CD4-positive, alpha-beta memory T cell (primary cell): ENCODE results near the gene SEC16A. TPM values are rescaled to one million over a fixed set of nuclear protein-coding genes. Genes with fewer than 3 reads are reported as not detected.

ENCODE experiments used
- CTCF ChIA-PET: fragments of 350-600 bp; sonication (Branson Sonifier 250); formaldehyde crosslinking; loops from one replicate; lab custom pipeline; 2021; ENCODE audit warnings: inconsistent platforms; ENCODE audit not compliant: partially characterized antibody; lab: Charles Lee
- POLR2A ChIA-PET: fragments of 350-600 bp; sonication (Branson Sonifier 250); formaldehyde crosslinking; loops from one replicate; lab custom pipeline; 2021; ENCODE audit not compliant: partially characterized antibody; lab: Charles Lee
- DNase-seq, 5 donors: peaks; one replicate each; pipeline versions ENCODE4 v3.0.0 to v3.0.0-alpha.2; 2020 to 2022; ENCODE audit warnings: mixed read lengths in 1 of 5
- H3K27ac ChIP-seq: one replicate; pipeline ENCODE4 v1.7.0; 2013; ENCODE audit warnings: low read depth, low read length
- H3K27me3 ChIP-seq: 2 replicates; pipeline ENCODE4 v1.7.0; 2013; ENCODE audit warnings: mild to moderate bottlenecking, low read length, moderate library complexity; ENCODE audit not compliant: insufficient read depth
- H3K36me3 ChIP-seq: 2 replicates; pipeline ENCODE4 v1.7.0; 2013; ENCODE audit warnings: mild to moderate bottlenecking, low read length, moderate library complexity; ENCODE audit not compliant: insufficient read depth
- H3K4me1 ChIP-seq: 2 replicates; pipeline ENCODE4 v1.7.0; 2013; ENCODE audit warnings: mild to moderate bottlenecking, low read length, moderate library complexity; ENCODE audit not compliant: insufficient read depth
- H3K4me3 ChIP-seq, 2 donors: one replicate each; pipeline ENCODE4 v1.7.0; 2013; ENCODE audit warnings: low read length in 2 of 2, mild to moderate bottlenecking in 1 of 2
- H3K9me3 ChIP-seq, 2 donors: one replicate each; pipeline ENCODE4 v1.7.0; 2013; ENCODE audit warnings: low read length in 2 of 2, control low read depth in 1 of 2; ENCODE audit not compliant: control insufficient read depth in 1 of 2
- H3K27ac Mint-ChIP-seq, 7 donors: one replicate each; pipeline ENCODE4 v1.8.0; 2020 to 2021; ENCODE audit warnings: mixed read lengths in 7 of 7, mild to moderate bottlenecking in 6 of 7, inconsistent platforms in 3 of 7, moderate library complexity in 3 of 7
- H3K27me3 Mint-ChIP-seq, 2 donors: one replicate each; pipeline ENCODE4 v1.8.0; 2020 to 2021; ENCODE audit warnings: mixed read lengths in 2 of 2
- H3K36me3 Mint-ChIP-seq, 2 donors: one replicate each; pipeline ENCODE4 v1.8.0; 2020 to 2021; ENCODE audit warnings: mixed read lengths in 2 of 2, inconsistent platforms in 1 of 2, mild to moderate bottlenecking in 1 of 2
- H3K4me1 Mint-ChIP-seq, 4 donors: one replicate each; pipeline ENCODE4 v1.8.0; 2020 to 2021; ENCODE audit warnings: mixed read lengths in 4 of 4, mild to moderate bottlenecking in 1 of 4
- H3K4me3 Mint-ChIP-seq, 8 donors: one replicate each; pipeline ENCODE4 v1.8.0; 2020 to 2021; ENCODE audit warnings: mixed read lengths in 8 of 8, mild to moderate bottlenecking in 7 of 8, moderate library complexity in 6 of 8, inconsistent platforms in 3 of 8
- H3K9me3 Mint-ChIP-seq, 8 donors: one replicate each; pipeline ENCODE4 v1.8.0; 2020 to 2021; ENCODE audit warnings: mixed read lengths in 8 of 8, mild to moderate bottlenecking in 5 of 8, inconsistent platforms in 3 of 8, moderate library complexity in 1 of 8
- intact Hi-C: fragments of 100-400 bp; cut with micrococcal nuclease; formaldehyde crosslinking; loops from one replicate; pipeline ENCODE4 v1.15.1; 2023
- polyA plus RNA-seq, 2 donors: library from polyadenylated mRNA; unstranded; fragments of 300-500 nt; fragmentation: Illumina TruSeq; gene quantifications; one replicate each; pipeline ENCODE4 v1.2.3, GENCODE V29; 2021
- total RNA-seq, 2 experiments: library from RNA; stranded (reverse); gene quantifications; one replicate each; pipeline ENCODE4 v1.2.3, GENCODE V29; 2021

Gene SEC16A
- total and polyA plus RNA-seq, 4 experiments from 2014 or later = 6.6 to 87.7 (median 61.1) TPM

GRCh38 chr9:136517012-136517743, 34.3 kb upstream of the SEC16A start:
- no peak for DNase-seq
- H3K36me3 ChIP-seq = peaks cover 22% of the 10 kb centered on the region
- H3K4me1 ChIP-seq = no peaks in the 10 kb centered on the region
- H3K9me3 Mint-ChIP-seq = no peaks in the 10 kb centered on the region
- no peaks in the 10 kb centered on the region for H3K27me3 Mint-ChIP-seq
- intact Hi-C loops = no loop called here
- no peaks in the 10 kb centered on the region for H3K27me3 ChIP-seq
- no peaks in the 10 kb centered on the region for H3K4me1 Mint-ChIP-seq
- H3K36me3 Mint-ChIP-seq = peaks cover 0 to 15% of the 10 kb centered on the region in 2 donors
- H3K4me3 ChIP-seq = no peak overlapping the region
- no peaks in the 10 kb centered on the region for H3K9me3 ChIP-seq
- no peak overlapping the region for H3K4me3 Mint-ChIP-seq
- no peak overlapping the region for H3K27ac ChIP-seq
- ChIA-PET POLR2A (no interaction called here), CTCF (no interaction called here)
- no peak overlapping the region for H3K27ac Mint-ChIP-seq

GRCh38 chr9:136516191-136516654, 33.4 kb upstream of the SEC16A start:
- H3K9me3 ChIP-seq = no peaks in the 10 kb centered on the region
- ChIA-PET POLR2A (no interaction called here), CTCF (no interaction called here)
- H3K4me3 Mint-ChIP-seq = no peak overlapping the region
- H3K4me3 ChIP-seq = no peak overlapping the region
- H3K4me1 ChIP-seq = no peaks in the 10 kb centered on the region
- H3K27me3 Mint-ChIP-seq = no peaks in the 10 kb centered on the region
- peaks cover 0 to 15% of the 10 kb centered on the region in 2 donors for H3K36me3 Mint-ChIP-seq
- no peak for DNase-seq
- H3K36me3 ChIP-seq = peaks cover 22% of the 10 kb centered on the region
- H3K27me3 ChIP-seq = no peaks in the 10 kb centered on the region
- intact Hi-C loops = no loop called here
- H3K4me1 Mint-ChIP-seq = no peaks in the 10 kb centered on the region
- no peaks in the 10 kb centered on the region for H3K9me3 Mint-ChIP-seq
- H3K27ac Mint-ChIP-seq = no peak overlapping the region
- H3K27ac ChIP-seq = no peak overlapping the region

- H3K27ac ChIP-seq = no peak overlapping the region
- no peaks in the 10 kb centered on the region for H3K4me1 ChIP-seq
- peaks cover 22% of the 10 kb centered on the region for H3K36me3 ChIP-seq
- no peak for DNase-seq
- ChIA-PET POLR2A (no interaction called here), CTCF (no interaction called here)
- no peak overlapping the region for H3K27ac Mint-ChIP-seq
- H3K36me3 Mint-ChIP-seq = peaks cover 0 to 18% of the 10 kb centered on the region in 2 donors
- H3K27me3 Mint-ChIP-seq = no peaks in the 10 kb centered on the region
- H3K9me3 ChIP-seq = no peaks in the 10 kb centered on the region
- no peak overlapping the region for H3K4me3 ChIP-seq
- no peaks in the 10 kb centered on the region for H3K4me1 Mint-ChIP-seq
- no peaks in the 10 kb centered on the region for H3K27me3 ChIP-seq
- H3K9me3 Mint-ChIP-seq = no peaks in the 10 kb centered on the region
- intact Hi-C loops = no loop called here
- H3K4me3 Mint-ChIP-seq = no peak overlapping the region
Measured at GRCh38 chr9:136515276-136515675, 32.4 kb upstream of the SEC16A start.

- Histone ChIP-seq H3K36me3 (peaks cover 32% of the 10 kb centered on the region), H3K4me1 (no peaks in the 10 kb centered on the region), H3K27me3 (no peaks in the 10 kb centered on the region), H3K4me3 (no peak overlapping the region), H3K9me3 (no peaks in the 10 kb centered on the region), H3K27ac (no peak overlapping the region)
- DNase-seq = no peak
- H3K27me3 Mint-ChIP-seq = no peaks in the 10 kb centered on the region
- CTCF ChIA-PET = no interaction called here
- POLR2A ChIA-PET = no interaction called here
- no peaks in the 10 kb centered on the region for H3K9me3 Mint-ChIP-seq
- H3K4me1 Mint-ChIP-seq = no peaks in the 10 kb centered on the region
- intact Hi-C loops = no loop called here
- H3K27ac Mint-ChIP-seq = no peak overlapping the region
- H3K36me3 Mint-ChIP-seq = peaks cover 0 to 18% of the 10 kb centered on the region in 2 donors
- no peak overlapping the region for H3K4me3 Mint-ChIP-seq
Measured at GRCh38 chr9:136514022-136514714, 31.3 kb upstream of the SEC16A start.

GRCh38 chr9:136513191-136513590, 30.4 kb upstream of the SEC16A start:
- Mint-ChIP-seq H3K4me3 (no peak overlapping the region), H3K27ac (no peak overlapping the region), H3K27me3 (no peaks in the 10 kb centered on the region), H3K9me3 (no peaks in the 10 kb centered on the region), H3K36me3 (peaks cover 0 to 15% of the 10 kb centered on the region in 2 donors), H3K4me1 (no peaks in the 10 kb centered on the region)
- Histone ChIP-seq H3K9me3 (no peaks in the 10 kb centered on the region), H3K4me3 (no peak overlapping the region), H3K27me3 (no peaks in the 10 kb centered on the region), H3K27ac (no peak overlapping the region), H3K36me3 (peaks cover 34% of the 10 kb centered on the region), H3K4me1 (no peaks in the 10 kb centered on the region)
- intact Hi-C loops = no loop called here
- ChIA-PET POLR2A (no interaction called here), CTCF (no interaction called here)
- no peak for DNase-seq

GRCh38 chr9:136512651-136513071, 29.8 kb upstream of the SEC16A start:
- Mint-ChIP-seq H3K9me3 (no peaks in the 10 kb centered on the region), H3K27me3 (no peaks in the 10 kb centered on the region), H3K4me1 (no peaks in the 10 kb centered on the region), H3K36me3 (peaks cover 0 to 19% of the 10 kb centered on the region in 2 donors), H3K4me3 (no peak overlapping the region), H3K27ac (peak overlapping the region in 1 of 7 donors; percentile 35)
- no peak overlapping the region for H3K4me3 ChIP-seq
- POLR2A ChIA-PET = no interaction called here
- intact Hi-C loops = no loop called here
- no peaks in the 10 kb centered on the region for H3K27me3 ChIP-seq
- H3K9me3 ChIP-seq = no peaks in the 10 kb centered on the region
- H3K4me1 ChIP-seq = no peaks in the 10 kb centered on the region
- H3K27ac ChIP-seq = no peak overlapping the region
- CTCF ChIA-PET = no interaction called here
- peak in 1 of 5 donors; percentile 20 for DNase-seq
- peaks cover 34% of the 10 kb centered on the region for H3K36me3 ChIP-seq

- Histone ChIP-seq H3K27ac (no peak overlapping the region), H3K27me3 (no peaks in the 10 kb centered on the region), H3K4me3 (no peak overlapping the region), H3K4me1 (no peaks in the 10 kb centered on the region), H3K36me3 (peaks cover 38% of the 10 kb centered on the region), H3K9me3 (no peaks in the 10 kb centered on the region)
- H3K36me3 Mint-ChIP-seq = peaks cover 0 to 19% of the 10 kb centered on the region in 2 donors
- H3K9me3 Mint-ChIP-seq = no peaks in the 10 kb centered on the region
- no peak overlapping the region for H3K27ac Mint-ChIP-seq
- ChIA-PET CTCF (no interaction called here), POLR2A (no interaction called here)
- H3K4me3 Mint-ChIP-seq = no peak overlapping the region
- no peak for DNase-seq
- no peaks in the 10 kb centered on the region for H3K27me3 Mint-ChIP-seq
- intact Hi-C loops = no loop called here
- H3K4me1 Mint-ChIP-seq = no peaks in the 10 kb centered on the region
Measured at GRCh38 chr9:136511670-136512592, 29.1 kb upstream of the SEC16A start.
